Measurements from ENCODE around the gene LATS1. TPM values are rescaled to one million over a fixed set of nuclear protein-coding genes. Genes with fewer than 3 reads are reported as not detected.

The LATS1 gene
- total and polyA plus RNA-seq, 2 of the 8 experiments (the other 6 are each of a cell fraction or from before 2014, with no cell fraction given): 8.9 to 21.7 TPM

DNA sequence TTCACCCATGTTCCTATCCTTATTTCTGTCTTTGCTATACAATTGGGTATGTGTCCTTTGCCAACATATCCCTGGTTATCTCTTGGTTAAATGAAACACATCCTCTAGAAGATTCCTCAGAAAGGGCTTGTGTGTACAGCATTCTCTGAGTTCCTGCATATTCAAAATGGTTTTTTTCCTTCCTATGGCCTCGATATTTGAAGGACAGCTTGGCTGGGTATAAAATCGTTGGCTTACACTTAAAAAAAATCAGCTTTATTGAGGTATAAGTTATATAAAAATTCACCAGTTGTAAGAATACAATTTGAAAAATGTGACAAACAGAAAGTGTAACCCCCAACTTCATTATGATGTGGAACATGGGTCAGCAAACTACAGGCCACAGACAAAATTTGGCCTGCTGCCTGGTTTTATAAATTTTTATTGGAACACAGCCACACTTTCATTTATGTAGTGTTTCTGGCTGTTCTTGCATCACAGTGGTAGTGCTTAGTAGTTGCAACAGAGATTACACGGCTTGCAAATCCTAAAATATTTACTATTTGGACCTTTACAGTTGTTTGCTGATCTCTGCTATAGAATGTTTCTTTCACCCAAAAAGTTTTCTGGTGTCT is 48.4 kb upstream of the LATS1 start:
- no peak overlapping the region for H2BK20ac ChIP-seq (ENCODE audit: low read length)
- H3K79me1 ChIP-seq (ENCODE audit: low read depth, low read length): peaks cover 2% of the 10 kb centered on the region; the same call in 1 of the 2 replicates
- POLR2A ChIA-PET (ENCODE audit: partially characterized antibody): no interaction called here
- H3K79me2 ChIP-seq (ENCODE audit: control insufficient read depth in 1 of 2, insufficient read depth in 2 of 2, low read length in 2 of 2): peaks cover 0 to 35% of the 10 kb centered on the region in 2 experiments; a peak in 2 of 4 replicates
- no peak overlapping the region for H3K23ac ChIP-seq (ENCODE audit: insufficient read length)
- H3K27ac ChIP-seq (ENCODE audit: low read depth, low read length): no peak overlapping the region
- peaks cover 0 to 10% (median 5%) of the 10 kb centered on the region in 4 experiments; a peak in 3 of 8 replicates for H3K36me3 ChIP-seq (ENCODE audit: control insufficient read depth in 2 of 4, insufficient read depth in 4 of 4, low read length in 3 of 4)
- H4K91ac ChIP-seq (replicated peaks; ENCODE audit: insufficient read length, low read length): no peak overlapping the region
- no peak for FAIRE-seq
- H3K14ac ChIP-seq (ENCODE audit: insufficient read length): no peak overlapping the region
- no peak overlapping the region for H2BK5ac ChIP-seq (ENCODE audit: low read depth, low read length)
- no peak overlapping the region for H3K4me2 ChIP-seq (ENCODE audit: insufficient read depth in 1 of 2, low read depth in 2 of 2, low read length in 2 of 2)
- H3K56ac ChIP-seq (replicated peaks; ENCODE audit: insufficient read length, low read depth, low read length): no peak overlapping the region
- H3K4ac ChIP-seq (replicated peaks; ENCODE audit: insufficient read length, low read depth, low read length): no peak overlapping the region
- no peak overlapping the region for H2BK120ac ChIP-seq (replicated peaks; ENCODE audit: low read depth, low read length)
- no peak overlapping the region for H2AFZ ChIP-seq (ENCODE audit: low read length)
- peaks cover 0 to 2% of the 10 kb centered on the region in 2 experiments for H4K20me1 ChIP-seq (replicated peaks in 1 of 2; ENCODE audit: control insufficient read depth in 1 of 2, insufficient read depth in 2 of 2, low read length in 2 of 2)
- no peak overlapping the region for H3K9ac ChIP-seq (replicated peaks in 1 of 4; ENCODE audit: extremely low read depth in 1 of 4, low read depth in 3 of 4, low read length in 3 of 4)
- H3K4me1 ChIP-seq (replicated peaks in 1 of 4; ENCODE audit: control insufficient read depth in 3 of 4, insufficient read depth in 4 of 4, low read length in 3 of 4): no peaks in the 10 kb centered on the region
- H3K9me3 ChIP-seq (ENCODE audit: insufficient read depth in 2 of 2, low read depth in 1 of 2, low read length in 1 of 2): peaks cover 0 to 3% of the 10 kb centered on the region in 2 experiments; a peak in 1 of 4 replicates
- H4K8ac ChIP-seq (ENCODE audit: extremely low read depth, insufficient read depth, low read length): no peak overlapping the region
- H2AK5ac ChIP-seq (ENCODE audit: low read depth, low read length): no peak overlapping the region
- no peak overlapping the region for H3K18ac ChIP-seq (ENCODE audit: extremely low read depth, low read length)
- DNase-seq (ENCODE audit: low read depth in 1 of 2, low spot score in 2 of 2): no peak
- TF ChIP-seq GTF2F1 (IDR thresholded peaks at IDR 0.05; ENCODE audit: borderline replicate concordance, low read depth, low read length) (no peak), ATF2 (IDR thresholded peaks at IDR 0.05; ENCODE audit: low read length) (no peak), KDM5A (IDR thresholded peaks at IDR 0.05; ENCODE audit: low read length) (no peak), PHF8 (conservative IDR thresholded peaks at IDR 0.05; ENCODE audit: low read depth, low read length) (no peak)
- H3K4me3 ChIP-seq (ENCODE audit: extremely low read depth in 1 of 4, insufficient read depth in 2 of 4, low read depth in 3 of 4, low read length in 4 of 4): no peak overlapping the region
- H4K5ac ChIP-seq (ENCODE audit: insufficient read length, low read depth, low read length): no peak overlapping the region
- no peaks in the 10 kb centered on the region for H3K23me2 ChIP-seq (ENCODE audit: low read depth, low read length)
- CTCF ChIA-PET (ENCODE audit: partially characterized antibody): interaction anchor here (1.0 kb wide), 1 partner anchor 41 kb away, joined by 3 read pairs; no protein-coding TSS in a partner anchor
- no peaks in the 10 kb centered on the region for H3K27me3 ChIP-seq (replicated peaks in 1 of 4; ENCODE audit: control insufficient read depth in 3 of 4, extremely low read depth in 1 of 4, insufficient read depth in 3 of 4, low read length in 3 of 4)
- no peak overlapping the region for H2BK15ac ChIP-seq (ENCODE audit: low read length)
- WGBS, 2 experiments (ENCODE audit: extremely low coverage in 1 of 2, insufficient coverage in 1 of 2, insufficient read length in 1 of 2, insufficient replicate concordance in 2 of 2, low coverage in 1 of 2, low lambda C conversion rate in 2 of 2, missing lambda C conversion rate in 1 of 2): 87% methylated on average over 3 of the region's 3 CpGs; no CpG with 5 or more reads in 1 of the 2 experiments
- H2BK12ac ChIP-seq (ENCODE audit: low read depth, low read length): no peak overlapping the region

Measured in H1 (cell line).